Dendritic cell treated with granulocyte-macrophage colony-stimulating factor and Interleukin-4, amounts not matched to agents 40 ng/mL and 50 ng/mL, for 4 days (primary cell): Measurements from ENCODE around the gene LSAMP.

Experiments
- H3K27ac Mint-ChIP-seq: one replicate; pipeline ENCODE4 v1.8.0; 2022; ENCODE audit warnings: mild to moderate bottlenecking, mixed read lengths
- H3K27me3 Mint-ChIP-seq: one replicate; pipeline ENCODE4 v1.8.0; 2022; ENCODE audit warnings: mild to moderate bottlenecking, mixed read lengths
- H3K36me3 Mint-ChIP-seq: one replicate; pipeline ENCODE4 v1.8.0; 2022; ENCODE audit warnings: low read depth, mixed read lengths
- H3K4me1 Mint-ChIP-seq: one replicate; pipeline ENCODE4 v1.8.0; 2022; ENCODE audit warnings: low read depth, mixed read lengths
- H3K4me3 Mint-ChIP-seq: one replicate; pipeline ENCODE4 v1.8.0; 2022; ENCODE audit warnings: mild to moderate bottlenecking, moderate library complexity, mixed read lengths
- H3K9me3 Mint-ChIP-seq: one replicate; pipeline ENCODE4 v1.8.0; 2022; ENCODE audit warnings: mixed read lengths
- intact Hi-C: fragments of 100-400 bp; cut with micrococcal nuclease; formaldehyde crosslinking; loops from one replicate; pipeline ENCODE4 v1.15.0; 2022

Gene LSAMP

GRCh38 chr3:115996420-115997108 lies 448.7 kb downstream of the LSAMP start:
- no peaks in the 10 kb centered on the region for H3K4me1 Mint-ChIP-seq
- no peaks in the 10 kb centered on the region for H3K27me3 Mint-ChIP-seq
- no peak overlapping the region for H3K27ac Mint-ChIP-seq
- no peaks in the 10 kb centered on the region for H3K9me3 Mint-ChIP-seq
- H3K36me3 Mint-ChIP-seq, result no peaks in the 10 kb centered on the region
- intact Hi-C loops, result no loop called here
- no peak overlapping the region for H3K4me3 Mint-ChIP-seq

DNA sequence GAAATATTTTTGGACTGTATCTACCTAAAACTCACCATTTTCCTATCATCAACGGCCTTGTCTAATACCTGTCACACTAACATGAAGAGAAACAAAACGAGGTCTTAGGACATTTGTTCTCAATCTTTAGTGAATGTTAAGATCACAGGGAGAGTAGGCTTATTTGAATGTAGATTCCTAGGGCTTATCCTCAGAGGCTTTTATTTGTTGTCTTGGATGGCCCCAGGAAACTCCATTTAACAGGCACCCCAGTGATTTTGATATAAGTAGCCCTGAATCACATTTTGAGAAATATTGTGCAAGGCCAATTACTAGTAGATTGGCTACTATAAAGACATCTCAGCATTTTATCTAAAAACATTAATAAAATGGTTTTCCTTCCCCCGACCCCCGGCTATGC lies 454.6 kb downstream of the LSAMP start:
- H3K27me3 Mint-ChIP-seq, result no peaks in the 10 kb centered on the region
- H3K4me3 Mint-ChIP-seq, result no peak overlapping the region
- no peak overlapping the region for H3K27ac Mint-ChIP-seq
- no peaks in the 10 kb centered on the region for H3K9me3 Mint-ChIP-seq
- no peaks in the 10 kb centered on the region for H3K36me3 Mint-ChIP-seq
- H3K4me1 Mint-ChIP-seq, result no peaks in the 10 kb centered on the region
- intact Hi-C loops, result no loop called here

DNA sequence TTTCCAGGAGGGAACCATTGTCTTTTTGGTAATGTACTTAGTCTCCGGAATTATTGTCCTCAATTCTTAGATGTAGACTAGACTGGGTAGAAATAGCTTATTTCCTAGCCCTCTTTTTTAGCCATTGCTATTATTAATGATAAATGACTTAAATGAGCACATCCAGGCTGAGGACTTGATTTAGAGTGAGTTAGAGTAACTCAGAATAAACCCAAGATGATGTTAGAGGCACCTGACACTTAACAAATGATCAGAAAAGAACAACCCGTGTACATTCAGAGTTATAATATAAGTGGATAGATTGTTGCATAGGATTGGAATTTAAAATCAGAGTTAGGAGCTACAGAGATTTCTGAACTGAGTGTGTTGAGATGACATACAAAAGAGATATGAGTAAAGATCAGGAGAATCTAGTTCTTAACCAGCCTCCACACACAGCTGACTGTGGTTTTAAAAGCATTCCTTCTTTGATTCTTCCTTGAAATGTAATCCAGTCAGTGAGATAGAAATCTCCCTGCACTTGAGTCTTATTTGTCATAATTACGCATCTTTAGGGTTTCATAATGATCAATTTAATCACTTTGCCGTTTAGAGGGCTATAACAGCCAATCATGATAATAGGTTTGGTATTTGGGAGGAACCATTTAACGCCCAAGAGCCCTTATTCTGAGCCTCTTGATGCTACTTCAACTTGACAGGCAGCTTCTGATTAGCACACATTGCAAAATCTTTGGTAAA lies 455.4 kb downstream of the LSAMP start:
- H3K9me3 Mint-ChIP-seq, result no peaks in the 10 kb centered on the region
- H3K36me3 Mint-ChIP-seq, result no peaks in the 10 kb centered on the region
- H3K27me3 Mint-ChIP-seq, result no peaks in the 10 kb centered on the region
- H3K4me3 Mint-ChIP-seq, result no peak overlapping the region
- H3K27ac Mint-ChIP-seq, result no peak overlapping the region
- H3K4me1 Mint-ChIP-seq, result no peaks in the 10 kb centered on the region
- intact Hi-C loops, result no loop called here

GRCh38 chr3:115986555-115987207 lies 458.6 kb downstream of the LSAMP start:
- Mint-ChIP-seq H3K27ac (no peak overlapping the region), H3K27me3 (no peaks in the 10 kb centered on the region), H3K9me3 (no peaks in the 10 kb centered on the region), H3K36me3 (no peaks in the 10 kb centered on the region), H3K4me1 (no peaks in the 10 kb centered on the region), H3K4me3 (no peak overlapping the region)
- intact Hi-C loops, result no loop called here

DNA sequence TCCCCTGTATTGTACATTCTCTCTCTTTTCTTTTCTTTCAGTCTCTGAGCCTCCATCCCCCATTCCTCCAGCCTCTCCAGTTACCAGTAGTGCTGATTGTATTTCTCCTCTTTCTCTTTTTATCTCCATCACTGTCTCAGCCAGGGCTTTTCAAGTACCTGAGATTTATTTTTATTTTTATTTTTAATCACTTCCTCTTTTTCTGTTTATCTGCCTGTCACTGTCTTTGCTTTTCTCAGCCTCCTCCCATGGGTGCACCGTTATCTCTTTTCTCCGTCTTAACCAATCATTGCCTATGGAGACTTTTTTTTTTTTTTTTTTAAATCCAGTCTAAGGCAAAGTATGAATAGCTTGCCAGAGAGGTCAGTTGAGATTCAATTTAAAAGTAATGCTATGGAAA lies 462.7 kb downstream of the LSAMP start:
- Mint-ChIP-seq H3K4me1 (no peaks in the 10 kb centered on the region), H3K36me3 (no peaks in the 10 kb centered on the region), H3K27ac (no peak overlapping the region), H3K27me3 (no peaks in the 10 kb centered on the region), H3K9me3 (peaks cover 7% of the 10 kb centered on the region), H3K4me3 (no peak overlapping the region)
- intact Hi-C loops, result no loop called here

- Mint-ChIP-seq H3K4me1 (no peaks in the 10 kb centered on the region), H3K27ac (no peak overlapping the region), H3K27me3 (no peaks in the 10 kb centered on the region), H3K9me3 (peaks cover 10% of the 10 kb centered on the region), H3K4me3 (no peak overlapping the region), H3K36me3 (no peaks in the 10 kb centered on the region)
- intact Hi-C loops, result no loop called here
These were observed 463.2 kb downstream of the LSAMP start for GRCh38 chr3:115982108-115982507.

DNA sequence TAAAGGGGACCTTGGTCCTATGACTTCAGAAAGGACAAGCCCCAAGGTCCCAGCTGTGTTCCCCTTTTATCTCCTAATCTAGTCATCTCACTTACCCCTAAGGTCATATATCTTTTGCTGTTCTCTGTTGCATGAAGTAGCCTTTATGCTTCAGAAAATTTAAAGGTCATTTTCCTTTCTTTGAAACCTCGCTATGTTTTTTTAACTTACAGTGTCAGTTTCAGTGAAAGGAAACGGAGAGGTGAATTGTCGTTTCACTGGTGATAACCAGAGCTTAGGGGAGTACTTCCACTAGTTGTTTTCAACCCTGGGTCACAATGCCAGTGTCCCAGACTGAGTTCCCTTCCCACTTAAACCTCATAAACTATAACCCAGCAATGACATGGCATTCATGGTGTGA lies 464.6 kb downstream of the LSAMP start:
- intact Hi-C loops, result no loop called here
- Mint-ChIP-seq H3K9me3 (peaks cover 10% of the 10 kb centered on the region), H3K4me3 (no peak overlapping the region), H3K4me1 (no peaks in the 10 kb centered on the region), H3K27ac (no peak overlapping the region), H3K36me3 (no peaks in the 10 kb centered on the region), H3K27me3 (no peaks in the 10 kb centered on the region)

- Mint-ChIP-seq H3K27ac (no peak overlapping the region), H3K9me3 (peaks cover 10% of the 10 kb centered on the region), H3K36me3 (no peaks in the 10 kb centered on the region), H3K27me3 (no peaks in the 10 kb centered on the region), H3K4me3 (no peak overlapping the region), H3K4me1 (no peaks in the 10 kb centered on the region)
- intact Hi-C loops, result no loop called here
These were observed 467.4 kb downstream of the LSAMP start for GRCh38 chr3:115977866-115978265.

GRCh38 chr3:115975796-115976195 lies 469.5 kb downstream of the LSAMP start:
- Mint-ChIP-seq H3K36me3 (no peaks in the 10 kb centered on the region), H3K9me3 (peaks cover 10% of the 10 kb centered on the region), H3K27ac (no peak overlapping the region), H3K4me3 (no peak overlapping the region), H3K4me1 (no peaks in the 10 kb centered on the region), H3K27me3 (no peaks in the 10 kb centered on the region)
- intact Hi-C loops, result no loop called here

- intact Hi-C loops, result no loop called here
- Mint-ChIP-seq H3K27me3 (no peaks in the 10 kb centered on the region), H3K27ac (no peak overlapping the region), H3K4me1 (no peaks in the 10 kb centered on the region), H3K9me3 (peaks cover 10% of the 10 kb centered on the region), H3K4me3 (no peak overlapping the region), H3K36me3 (no peaks in the 10 kb centered on the region)
These were observed 469.9 kb downstream of the LSAMP start for GRCh38 chr3:115975353-115975752.

GRCh38 chr3:115974940-115975339 lies 470.3 kb downstream of the LSAMP start:
- Mint-ChIP-seq H3K4me3 (no peak overlapping the region), H3K36me3 (no peaks in the 10 kb centered on the region), H3K4me1 (no peaks in the 10 kb centered on the region), H3K27me3 (no peaks in the 10 kb centered on the region), H3K9me3 (peaks cover 10% of the 10 kb centered on the region), H3K27ac (no peak overlapping the region)
- intact Hi-C loops, result no loop called here

- no peaks in the 10 kb centered on the region for H3K9me3 Mint-ChIP-seq
- no peak overlapping the region for H3K27ac Mint-ChIP-seq
- H3K4me1 Mint-ChIP-seq, result no peaks in the 10 kb centered on the region
- H3K36me3 Mint-ChIP-seq, result no peaks in the 10 kb centered on the region
- H3K27me3 Mint-ChIP-seq, result no peaks in the 10 kb centered on the region
- no peak overlapping the region for H3K4me3 Mint-ChIP-seq
- intact Hi-C loops, result no loop called here
These were observed 476.4 kb downstream of the LSAMP start for GRCh38 chr3:115968871-115969270.

DNA sequence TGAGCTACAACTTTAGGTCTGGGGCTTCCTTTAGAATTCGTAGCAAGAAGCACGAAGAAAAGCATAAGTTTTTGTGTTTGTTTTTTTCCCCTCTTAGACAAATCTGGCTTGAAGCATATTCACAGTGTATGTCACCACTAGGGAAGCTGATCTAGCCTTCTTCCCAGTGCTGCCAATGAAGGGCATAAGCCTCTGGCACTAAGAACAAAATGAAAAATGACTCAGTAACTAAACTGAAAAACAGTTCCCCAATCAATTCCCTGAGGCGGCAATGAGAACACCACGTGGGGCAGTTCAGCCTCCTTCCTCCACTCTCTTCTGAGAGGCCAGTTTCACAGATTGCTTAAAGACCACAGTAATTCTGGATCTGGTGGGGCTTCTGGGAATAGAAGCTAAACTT lies 483.9 kb downstream of the LSAMP start:
- intact Hi-C loops, result no loop called here
- Mint-ChIP-seq H3K9me3 (no peaks in the 10 kb centered on the region), H3K36me3 (no peaks in the 10 kb centered on the region), H3K27ac (no peak overlapping the region), H3K27me3 (no peaks in the 10 kb centered on the region), H3K4me1 (no peaks in the 10 kb centered on the region), H3K4me3 (no peak overlapping the region)

- Mint-ChIP-seq H3K9me3 (no peaks in the 10 kb centered on the region), H3K36me3 (no peaks in the 10 kb centered on the region), H3K4me3 (no peak overlapping the region), H3K4me1 (no peaks in the 10 kb centered on the region), H3K27ac (no peak overlapping the region), H3K27me3 (no peaks in the 10 kb centered on the region)
- intact Hi-C loops, result no loop called here
These were observed 484.5 kb downstream of the LSAMP start for GRCh38 chr3:115960799-115961198.
